ENCODE results near the gene SPOCK1. TPM values are rescaled to one million over a fixed set of nuclear protein-coding genes. Genes with fewer than 3 reads are reported as not detected.

Gene SPOCK1
- total RNA-seq, 1 donor: 231 TPM

DNA sequence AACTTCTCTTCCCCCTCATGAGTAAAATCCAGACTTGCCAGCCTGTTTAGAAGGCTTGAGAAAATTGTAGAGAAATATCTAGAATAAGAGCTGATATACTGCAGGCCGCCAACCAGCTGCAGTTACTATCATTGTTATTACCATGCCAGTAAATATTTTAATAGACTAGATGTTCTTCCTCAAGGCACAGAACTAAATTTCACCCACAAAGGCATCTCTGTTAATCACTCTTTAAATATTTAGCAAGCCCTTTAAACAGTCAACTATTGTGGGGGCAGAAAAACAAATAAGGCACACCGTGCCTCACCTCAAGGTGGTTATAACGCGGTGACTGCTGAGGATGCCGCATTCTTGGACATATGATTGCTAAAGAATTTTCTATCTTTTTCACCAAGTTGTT lies 147.0 kb downstream of the SPOCK1 start:
- Histone ChIP-seq H3K79me2 (ENCODE audit: insufficient read depth, low read length) (peaks cover 26% of the 10 kb centered on the region), H3K4me2 (ENCODE audit: insufficient read depth, low read length) (no peak overlapping the region), H3K36me3 (ENCODE audit: insufficient read depth, low read length) (peaks cover 6% of the 10 kb centered on the region)

GRCh38 chr5:137350791-137351190 lies 148.3 kb downstream of the SPOCK1 start:
- Histone ChIP-seq H3K36me3 (ENCODE audit: insufficient read depth, low read length) (peaks cover 6% of the 10 kb centered on the region), H2AFZ (ENCODE audit: low read length) (no peak overlapping the region)

More for the DNA sequence above, 147.0 kb downstream of the SPOCK1 start:
- Histone ChIP-seq H3K27ac (ENCODE audit: low read depth, low read length) (no peak overlapping the region), H3K9me3 (ENCODE audit: low read depth, low read length) (no peaks in the 10 kb centered on the region), H3K27me3 (ENCODE audit: insufficient read depth, low read length) (no peaks in the 10 kb centered on the region), H3K4me3 (ENCODE audit: insufficient read depth, low read length) (no peak overlapping the region), H2AFZ (ENCODE audit: low read length) (no peak overlapping the region), H3K4me1 (ENCODE audit: insufficient read depth, low read length) (peaks cover 9% of the 10 kb centered on the region), H4K20me1 (ENCODE audit: insufficient read depth, low read length) (peaks cover 42% of the 10 kb centered on the region)
- TF ChIP-seq, protein P1, sequence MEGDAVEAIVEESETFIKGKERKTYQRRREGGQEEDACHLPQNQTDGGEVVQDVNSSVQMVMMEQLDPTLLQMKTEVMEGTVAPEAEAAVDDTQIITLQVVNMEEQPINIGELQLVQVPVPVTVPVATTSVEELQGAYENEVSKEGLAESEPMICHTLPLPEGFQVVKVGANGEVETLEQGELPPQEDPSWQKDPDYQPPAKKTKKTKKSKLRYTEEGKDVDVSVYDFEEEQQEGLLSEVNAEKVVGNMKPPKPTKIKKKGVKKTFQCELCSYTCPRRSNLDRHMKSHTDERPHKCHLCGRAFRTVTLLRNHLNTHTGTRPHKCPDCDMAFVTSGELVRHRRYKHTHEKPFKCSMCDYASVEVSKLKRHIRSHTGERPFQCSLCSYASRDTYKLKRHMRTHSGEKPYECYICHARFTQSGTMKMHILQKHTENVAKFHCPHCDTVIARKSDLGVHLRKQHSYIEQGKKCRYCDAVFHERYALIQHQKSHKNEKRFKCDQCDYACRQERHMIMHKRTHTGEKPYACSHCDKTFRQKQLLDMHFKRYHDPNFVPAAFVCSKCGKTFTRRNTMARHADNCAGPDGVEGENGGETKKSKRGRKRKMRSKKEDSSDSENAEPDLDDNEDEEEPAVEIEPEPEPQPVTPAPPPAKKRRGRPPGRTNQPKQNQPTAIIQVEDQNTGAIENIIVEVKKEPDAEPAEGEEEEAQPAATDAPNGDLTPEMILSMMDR (IDR thresholded peaks at IDR 0.05; ENCODE audit: extremely low read depth, low read depth, low read length): no peak
- DNase-seq (ENCODE audit: insufficient read length, low spot score, missing footprints): no peak

DNA sequence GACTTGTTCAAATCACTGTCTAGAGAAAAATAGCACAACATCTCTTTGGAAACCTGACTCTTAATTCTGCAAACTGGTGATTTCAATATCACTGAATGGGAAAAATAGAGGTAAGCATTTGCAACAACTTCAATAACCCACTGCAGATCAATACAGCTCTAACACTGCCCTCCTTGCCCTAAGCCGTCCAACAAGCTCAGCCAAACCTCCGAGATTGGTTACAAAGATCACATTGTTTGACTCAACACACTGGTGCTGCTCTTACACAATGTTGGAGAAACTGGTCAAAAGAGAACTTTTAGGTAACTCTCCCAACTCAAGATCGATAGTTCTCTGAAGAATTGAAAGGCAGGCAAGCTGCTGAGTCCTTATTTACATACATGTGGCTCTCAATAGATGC lies 150.4 kb downstream of the SPOCK1 start:
- TF ChIP-seq, protein P1 (IDR thresholded peaks at IDR 0.05; ENCODE audit: extremely low read depth, low read depth, low read length): no peak
- no peak for DNase-seq (ENCODE audit: insufficient read length, low spot score, missing footprints)
- Histone ChIP-seq H3K4me2 (ENCODE audit: insufficient read depth, low read length) (no peak overlapping the region), H3K36me3 (ENCODE audit: insufficient read depth, low read length) (peaks cover 6% of the 10 kb centered on the region), H3K9me3 (ENCODE audit: low read depth, low read length) (no peaks in the 10 kb centered on the region), H3K79me2 (ENCODE audit: insufficient read depth, low read length) (peaks cover 15% of the 10 kb centered on the region), H3K27ac (ENCODE audit: low read depth, low read length) (no peak overlapping the region), H4K20me1 (ENCODE audit: insufficient read depth, low read length) (peaks cover 38% of the 10 kb centered on the region), H3K27me3 (ENCODE audit: insufficient read depth, low read length) (no peaks in the 10 kb centered on the region), H2AFZ (ENCODE audit: low read length) (no peak overlapping the region), H3K4me3 (ENCODE audit: insufficient read depth, low read length) (no peak overlapping the region), H3K4me1 (ENCODE audit: insufficient read depth, low read length) (peaks cover 20% of the 10 kb centered on the region)

More at GRCh38 chr5:137350791-137351190, 148.3 kb downstream of the SPOCK1 start:
- Histone ChIP-seq H3K4me1 (ENCODE audit: insufficient read depth, low read length) (peaks cover 9% of the 10 kb centered on the region), H3K27me3 (ENCODE audit: insufficient read depth, low read length) (no peaks in the 10 kb centered on the region), H3K27ac (ENCODE audit: low read depth, low read length) (no peak overlapping the region), H4K20me1 (ENCODE audit: insufficient read depth, low read length) (peaks cover 42% of the 10 kb centered on the region), H3K79me2 (ENCODE audit: insufficient read depth, low read length) (peaks cover 21% of the 10 kb centered on the region), H3K9me3 (ENCODE audit: low read depth, low read length) (no peaks in the 10 kb centered on the region), H3K4me2 (ENCODE audit: insufficient read depth, low read length) (no peak overlapping the region), H3K4me3 (ENCODE audit: insufficient read depth, low read length) (no peak overlapping the region)
- TF ChIP-seq, protein P1 (IDR thresholded peaks at IDR 0.05; ENCODE audit: extremely low read depth, low read depth, low read length): no peak
- no peak for DNase-seq (ENCODE audit: insufficient read length, low spot score, missing footprints)

GRCh38 chr5:137347865-137348264 lies 151.3 kb downstream of the SPOCK1 start:
- no peaks in the 10 kb centered on the region for H3K27me3 ChIP-seq (ENCODE audit: insufficient read depth, low read length)
- no peak overlapping the region for H2AFZ ChIP-seq (ENCODE audit: low read length)
- H3K4me3 ChIP-seq (ENCODE audit: insufficient read depth, low read length): no peak overlapping the region
- H3K9me3 ChIP-seq (ENCODE audit: low read depth, low read length): no peaks in the 10 kb centered on the region
- peaks cover 43% of the 10 kb centered on the region for H4K20me1 ChIP-seq (ENCODE audit: insufficient read depth, low read length)
- TF ChIP-seq, protein P1 (IDR thresholded peaks at IDR 0.05; ENCODE audit: extremely low read depth, low read depth, low read length): no peak
- peaks cover 6% of the 10 kb centered on the region for H3K36me3 ChIP-seq (ENCODE audit: insufficient read depth, low read length)
- peaks cover 9% of the 10 kb centered on the region for H3K79me2 ChIP-seq (ENCODE audit: insufficient read depth, low read length)
- no peak for DNase-seq (ENCODE audit: insufficient read length, low spot score, missing footprints)
- H3K4me2 ChIP-seq (ENCODE audit: insufficient read depth, low read length): no peak overlapping the region
- peaks cover 22% of the 10 kb centered on the region for H3K4me1 ChIP-seq (ENCODE audit: insufficient read depth, low read length)
- no peak overlapping the region for H3K27ac ChIP-seq (ENCODE audit: low read depth, low read length)
